Mucosa of descending colon (tissue), 3 donors: ENCODE measurements around the gene HBB. TPM values are rescaled to one million over a fixed set of nuclear protein-coding genes. Genes with fewer than 3 reads are reported as not detected.

ENCODE experiments used
- ATAC-seq: fragments of 200-7000 bp; cut with Tn5 transposase; one replicate; pipeline ENCODE4 v1.9.1; 2020; ENCODE audit warnings: mild to moderate bottlenecking, moderate library complexity
- DNase-seq, 3 donors: peaks; one replicate each; pipeline ENCODE4 v3.0.0-alpha.2; 2020
- H3K36me3 ChIP-seq: fragments of 200-600 bp; one replicate; pipeline ENCODE4 v1.8.0; 2021; ENCODE audit warnings: low read depth, mild to moderate bottlenecking
- H3K4me1 ChIP-seq: fragments of 200-600 bp; one replicate; pipeline ENCODE4 v1.8.0; 2021; ENCODE audit warnings: low read depth, mild to moderate bottlenecking
- H3K4me3 ChIP-seq: fragments of 200-600 bp; one replicate; pipeline ENCODE4 v1.8.0; 2021; ENCODE audit warnings: mild to moderate bottlenecking
- H3K9me3 ChIP-seq: fragments of 200-600 bp; one replicate; pipeline ENCODE4 v1.8.0; 2021; ENCODE audit warnings: mild to moderate bottlenecking
- CTCF ChIP-seq: fragments of 200-600 bp; IDR thresholded peaks from one replicate; pipeline ENCODE4 v1.8.0; 2022; ENCODE audit warnings: antibody characterized with exemption, mild to moderate bottlenecking
- intact Hi-C, 2 donors: fragments of 100-400 bp; cut with DNase I in 1 of 2; cut with micrococcal nuclease in 1 of 2; formaldehyde crosslinking; loops; one replicate each; pipeline versions ENCODE4 v1.11.0 to v1.11.1; 2022; cut with DNase I, micrococcal nuclease
- total RNA-seq, 3 donors: library from RNA; stranded (reverse); fragmentation: NEBNext Ultra II Directional in 2 of 3; extraction: Animal tissue kit (Norgen Biotek cat#: 25700) in 2 of 3; gene quantifications; one replicate each; pipeline versions ENCODE4 v1.2.1 to v1.2.4, GENCODE V29; 2021 to 2023
- donor health status: DM: no; HTN: no; CAD: no; lungs with moderate emphysema.
- donor health status: DM: no; HTN: no; CAD: no.
- donor health status: DM: no; HTN: yes; CAD: no.

Gene HBB
- total RNA-seq, 3 donors from 2014 or later = 2.5 to 11.1 (median 3.3) TPM

- no peak for ATAC-seq
- no peak for TF ChIP-seq CTCF
- no peak overlapping the region for H3K4me3 ChIP-seq
- no peak for DNase-seq
- no peaks in the 10 kb centered on the region for H3K9me3 ChIP-seq
- no peaks in the 10 kb centered on the region for H3K36me3 ChIP-seq
- intact Hi-C loops = no loop called here
- no peaks in the 10 kb centered on the region for H3K4me1 ChIP-seq
Observed at GRCh38 chr11:5242208-5242607, 15.3 kb upstream of the HBB start.

DNA sequence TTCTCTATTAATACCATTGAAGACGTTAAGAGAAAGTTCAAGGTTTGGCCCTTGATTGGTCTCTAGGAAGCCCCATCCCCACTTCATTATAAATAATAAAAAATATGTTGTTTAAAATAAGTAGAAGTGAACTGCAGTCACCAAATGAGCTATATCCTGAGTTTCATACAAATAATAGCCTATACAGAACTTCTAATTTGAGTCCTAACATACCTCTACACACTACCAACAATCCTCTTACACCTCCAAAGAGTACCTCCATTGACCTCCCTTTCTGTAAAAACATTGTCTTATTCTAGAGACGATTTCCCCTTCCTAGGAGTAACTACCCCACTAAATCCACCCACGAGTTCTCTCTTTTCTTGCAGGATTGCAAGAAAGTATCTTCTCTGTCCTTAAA, 14.6 kb upstream of the HBB start:
- Histone ChIP-seq H3K4me1 (no peaks in the 10 kb centered on the region), H3K9me3 (no peaks in the 10 kb centered on the region), H3K4me3 (no peak overlapping the region), H3K36me3 (no peaks in the 10 kb centered on the region)
- DNase-seq (no peak), ATAC-seq (no peak)
- no peak for TF ChIP-seq CTCF
- intact Hi-C loops = no loop called here

GRCh38 chr11:5240458-5240857, 13.6 kb upstream of the HBB start:
- Histone ChIP-seq H3K36me3 (no peaks in the 10 kb centered on the region), H3K9me3 (no peaks in the 10 kb centered on the region), H3K4me1 (no peaks in the 10 kb centered on the region), H3K4me3 (no peak overlapping the region)
- ATAC-seq (no peak), DNase-seq (no peak)
- no peak for TF ChIP-seq CTCF
- intact Hi-C loops = no loop called here

GRCh38 chr11:5240056-5240455, 13.2 kb upstream of the HBB start:
- intact Hi-C loops = no loop called here
- no peak overlapping the region for H3K4me3 ChIP-seq
- no peaks in the 10 kb centered on the region for H3K36me3 ChIP-seq
- no peak for TF ChIP-seq CTCF
- no peaks in the 10 kb centered on the region for H3K4me1 ChIP-seq
- ATAC-seq (no peak), DNase-seq (no peak)
- H3K9me3 ChIP-seq = no peaks in the 10 kb centered on the region

GRCh38 chr11:5239046-5239445, 12.2 kb upstream of the HBB start:
- Histone ChIP-seq H3K9me3 (no peaks in the 10 kb centered on the region), H3K36me3 (no peaks in the 10 kb centered on the region), H3K4me1 (no peaks in the 10 kb centered on the region), H3K4me3 (no peak overlapping the region)
- intact Hi-C loops = no loop called here
- DNase-seq = no peak
- ATAC-seq = no peak
- TF ChIP-seq CTCF = no peak

DNA sequence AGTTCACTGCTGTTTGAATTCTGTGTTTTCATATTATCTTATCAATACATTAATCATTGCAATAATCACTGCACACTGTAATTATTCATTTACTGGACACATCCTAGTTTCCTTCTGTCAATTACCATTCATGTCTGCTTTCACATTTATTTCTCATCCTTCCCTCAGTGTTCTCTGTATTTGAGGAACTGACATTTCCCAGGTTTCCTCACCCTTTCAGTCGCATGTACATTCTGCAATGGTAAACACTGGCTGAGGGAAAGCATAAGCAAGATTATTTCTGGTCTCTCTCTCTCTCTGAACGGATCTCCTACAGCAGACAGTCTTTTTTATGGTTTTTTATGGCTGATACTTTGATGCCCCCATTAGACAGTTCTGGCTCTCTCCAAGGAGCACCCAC, 11.6 kb upstream of the HBB start:
- no peaks in the 10 kb centered on the region for H3K9me3 ChIP-seq
- no peaks in the 10 kb centered on the region for H3K4me1 ChIP-seq
- intact Hi-C loops = no loop called here
- no peak for ATAC-seq
- no peak overlapping the region for H3K4me3 ChIP-seq
- DNase-seq = no peak
- no peaks in the 10 kb centered on the region for H3K36me3 ChIP-seq
- no peak for TF ChIP-seq CTCF
